Natural killer cell (primary cell): ENCODE results near the gene TTC31. TPM values are rescaled to one million over a fixed set of nuclear protein-coding genes. Genes with fewer than 3 reads are reported as not detected.

Experiments
- ATAC-seq, 3 donors: fragments of 150-1000 bp in 2 of 3; fragments of 200-7000 bp in 1 of 3; cut with Tn5 transposase; 1 replicate in 1 of 3; 2 replicates in 2 of 3; pipeline ENCODE4 v1.10.0; 2021; ENCODE audit warnings: mild to moderate bottlenecking in 2 of 3, moderate library complexity in 2 of 3
- DNase-seq, 2 donors: peaks; one replicate each; pipeline versions ENCODE4 v3.0.0 to v3.0.0-alpha.2; 2013 to 2021; ENCODE audit warnings: mixed read lengths in 1 of 2
- H3K27ac ChIP-seq: one replicate; pipeline ENCODE4 v1.5.1; 2013; ENCODE audit warnings: mild to moderate bottlenecking, low read length
- H3K27me3 ChIP-seq: one replicate; pipeline ENCODE4 v1.6.1; 2013; ENCODE audit warnings: low read length; ENCODE audit not compliant: control insufficient read depth, insufficient read depth
- H3K36me3 ChIP-seq: one replicate; pipeline ENCODE4 v1.6.1; 2013; ENCODE audit warnings: low read length; ENCODE audit not compliant: control insufficient read depth, insufficient read depth
- H3K4me1 ChIP-seq: one replicate; pipeline ENCODE4 v1.6.1; 2013; ENCODE audit warnings: low read length; ENCODE audit not compliant: control insufficient read depth, insufficient read depth
- H3K4me3 ChIP-seq: one replicate; pipeline ENCODE4 v1.5.1; 2013; ENCODE audit warnings: low read length
- H3K9me3 ChIP-seq: one replicate; pipeline ENCODE4 v1.6.1; 2013; ENCODE audit warnings: low read length; ENCODE audit not compliant: control insufficient read depth, insufficient read depth
- H3K27ac Mint-ChIP-seq, 2 donors: one replicate each; pipeline ENCODE4 v1.8.0; 2022; ENCODE audit warnings: mild to moderate bottlenecking in 2 of 2, mixed read lengths in 2 of 2, moderate library complexity in 1 of 2
- H3K27me3 Mint-ChIP-seq, 2 donors: one replicate each; pipeline ENCODE4 v1.8.0; 2022; ENCODE audit warnings: low read depth in 2 of 2, mixed read lengths in 2 of 2
- H3K36me3 Mint-ChIP-seq: one replicate; pipeline ENCODE4 v1.8.0; 2022; ENCODE audit warnings: mixed read lengths
- H3K4me1 Mint-ChIP-seq, 2 donors: one replicate each; pipeline ENCODE4 v1.8.0; 2022; ENCODE audit warnings: mixed read lengths in 2 of 2
- H3K4me3 Mint-ChIP-seq: one replicate; pipeline ENCODE4 v1.8.0; 2022; ENCODE audit warnings: mild to moderate bottlenecking, moderate library complexity, mixed read lengths
- H3K9me3 Mint-ChIP-seq, 2 donors: one replicate each; pipeline ENCODE4 v1.8.0; 2022; ENCODE audit warnings: mixed read lengths in 2 of 2
- CTCF ChIP-seq: fragments of 200-600 bp; IDR thresholded peaks from one replicate; pipeline ENCODE4 v1.8.0; 2022; ENCODE audit warnings: antibody characterized with exemption
- WGBS: methylation state at CpG from one replicate; pipeline ENCODE4 v1.1.7; 2013; ENCODE audit warnings: missing lambda C conversion rate; ENCODE audit not compliant: insufficient coverage; 5-methylcytosine and 5-hydroxymethylcytosine counted together
- intact Hi-C: fragments of 100-400 bp; cut with micrococcal nuclease; formaldehyde crosslinking; loops from one replicate; pipeline ENCODE4 v1.14.2; 2022
- total RNA-seq, 4 donors: library from RNA; stranded (reverse); fragments of 120-200 nt in 1 of 4; gene quantifications; one replicate each; pipeline versions ENCODE4 v1.2.3 to v1.2.4, GENCODE V29; 2013 to 2022

TTC31 gene
- total RNA-seq, 3 donors from 2014 or later (not counting 1 experiment from before 2014, with no cell fraction given) = 51.3 to 59.7 (median 53.1) TPM

GRCh38 chr2:74444498-74445318, 38.2 kb upstream of the TTC31 start:
- Mint-ChIP-seq H3K27me3 (peaks cover 0 to 14% of the 10 kb centered on the region in 2 donors), H3K9me3 (no peaks in the 10 kb centered on the region), H3K27ac (no peak overlapping the region), H3K36me3 (no peaks in the 10 kb centered on the region), H3K4me1 (peaks cover 5 to 19% of the 10 kb centered on the region in 2 donors), H3K4me3 (no peak overlapping the region)
- ATAC-seq (no peak), DNase-seq (no peak)
- Histone ChIP-seq H3K4me1 (peaks cover 27% of the 10 kb centered on the region), H3K36me3 (no peaks in the 10 kb centered on the region), H3K9me3 (no peaks in the 10 kb centered on the region), H3K27ac (no peak overlapping the region), H3K4me3 (no peak overlapping the region), H3K27me3 (peaks cover 19% of the 10 kb centered on the region)
- TF ChIP-seq CTCF = no peak
- 27% methylated on average over 3 of the region's 5 CpGs for WGBS
- intact Hi-C loops = no loop called here

- no peaks in the 10 kb centered on the region for H3K9me3 ChIP-seq
- Mint-ChIP-seq H3K27me3 (peaks cover 0 to 5% of the 10 kb centered on the region in 2 donors), H3K4me3 (no peak overlapping the region), H3K9me3 (no peaks in the 10 kb centered on the region), H3K4me1 (peaks cover 3 to 4% of the 10 kb centered on the region in 2 donors), H3K36me3 (no peaks in the 10 kb centered on the region), H3K27ac (no peak overlapping the region)
- WGBS = 100% methylated on average over 2 of the region's 5 CpGs
- peaks cover 13% of the 10 kb centered on the region for H3K4me1 ChIP-seq
- no peak for DNase-seq
- H3K27ac ChIP-seq = no peak overlapping the region
- no peaks in the 10 kb centered on the region for H3K36me3 ChIP-seq
- H3K4me3 ChIP-seq = no peak overlapping the region
- no peak for TF ChIP-seq CTCF
- peaks cover under 1% of the 10 kb centered on the region for H3K27me3 ChIP-seq
- no peak for ATAC-seq
- intact Hi-C loops = no loop called here
Measured at GRCh38 chr2:74447230-74447999, 35.5 kb upstream of the TTC31 start.

- no peaks in the 10 kb centered on the region for H3K27me3 ChIP-seq
- H3K4me3 Mint-ChIP-seq = no peak overlapping the region
- H3K27ac ChIP-seq = no peak overlapping the region
- intact Hi-C loops = no loop called here
- no peaks in the 10 kb centered on the region for H3K36me3 Mint-ChIP-seq
- H3K4me1 Mint-ChIP-seq = peaks cover 13 to 15% of the 10 kb centered on the region in 2 donors
- H3K27me3 Mint-ChIP-seq = peaks cover 0 to 3% of the 10 kb centered on the region in 2 donors
- H3K4me3 ChIP-seq = no peak overlapping the region
- H3K27ac Mint-ChIP-seq = no peak overlapping the region
- no peaks in the 10 kb centered on the region for H3K9me3 Mint-ChIP-seq
- ATAC-seq = no peak
- H3K36me3 ChIP-seq = no peaks in the 10 kb centered on the region
- no peaks in the 10 kb centered on the region for H3K9me3 ChIP-seq
- 86% methylated on average over 2 of the region's 2 CpGs for WGBS
- H3K4me1 ChIP-seq = peaks cover 22% of the 10 kb centered on the region
- no peak for DNase-seq
- no peak for TF ChIP-seq CTCF
Measured at GRCh38 chr2:74448771-74449170, 34.1 kb upstream of the TTC31 start.
